ENCODE data around the gene CCL21. TPM values are rescaled to one million over a fixed set of nuclear protein-coding genes. Genes with fewer than 3 reads are reported as not detected.

The CCL21 gene
- total and polyA plus RNA-seq, 9 donors: 4.4 to 25.2 (median 18.0) TPM

GRCh38 chr9:34690983-34691935 is 18.7 kb downstream of the CCL21 start, which contains the start of gene CCL19:
Gene CCL19 (minus strand): TSS chr9:34691276. CDS start chr9:34691139, 137 bp downstream.
- Histone ChIP-seq H3K4me3 (ENCODE audit: low read length) (no peak within 1 kb of the TSS), H3K27me3 (ENCODE audit: control insufficient read depth, insufficient read depth, low read length) (no peaks in the 10 kb centered on the region), H3K36me3 (ENCODE audit: control insufficient read depth, insufficient read depth, low read length) (no peaks in the 10 kb centered on the region), H3K9me3 (replicated peaks; ENCODE audit: control insufficient read depth, low read depth, low read length) (no peaks in the 10 kb centered on the region), H3K27ac (ENCODE audit: low read length) (no peak within 1 kb of the TSS), H3K4me1 (ENCODE audit: control insufficient read depth, insufficient read depth, low read length) (peaks cover 5% of the 10 kb centered on the region)
- no peak for DNase-seq
- WGBS (ENCODE audit: insufficient coverage): 45% methylated on average over 3 of the region's 6 CpGs

- no peak for DNase-seq
- 62% methylated on average over 7 of the region's 8 CpGs for WGBS (ENCODE audit: insufficient coverage)
- Histone ChIP-seq H3K9me3 (replicated peaks; ENCODE audit: control insufficient read depth, low read depth, low read length) (no peaks in the 10 kb centered on the region), H3K4me3 (ENCODE audit: low read length) (no peak overlapping the region), H3K27ac (ENCODE audit: low read length) (no peak overlapping the region), H3K27me3 (ENCODE audit: control insufficient read depth, insufficient read depth, low read length) (no peaks in the 10 kb centered on the region), H3K36me3 (ENCODE audit: control insufficient read depth, insufficient read depth, low read length) (no peaks in the 10 kb centered on the region), H3K4me1 (ENCODE audit: control insufficient read depth, insufficient read depth, low read length) (peaks cover 7% of the 10 kb centered on the region)
These were observed 20.4 kb downstream of the CCL21 start for GRCh38 chr9:34689512-34689911.

- WGBS (ENCODE audit: insufficient coverage): no CpG with 5 or more reads among the region's 4 CpGs
- H3K4me1 ChIP-seq (ENCODE audit: control insufficient read depth, insufficient read depth, low read length): peaks cover 7% of the 10 kb centered on the region
- no peak overlapping the region for H3K4me3 ChIP-seq (ENCODE audit: low read length)
- no peaks in the 10 kb centered on the region for H3K9me3 ChIP-seq (replicated peaks; ENCODE audit: control insufficient read depth, low read depth, low read length)
- no peak overlapping the region for H3K27ac ChIP-seq (ENCODE audit: low read length)
- H3K27me3 ChIP-seq (ENCODE audit: control insufficient read depth, insufficient read depth, low read length): no peaks in the 10 kb centered on the region
- DNase-seq: no peak
- no peaks in the 10 kb centered on the region for H3K36me3 ChIP-seq (ENCODE audit: control insufficient read depth, insufficient read depth, low read length)
These were observed 20.8 kb downstream of the CCL21 start for GRCh38 chr9:34689116-34689470.

GRCh38 chr9:34688329-34689115 is 21.4 kb downstream of the CCL21 start:
- H3K27me3 ChIP-seq (ENCODE audit: control insufficient read depth, insufficient read depth, low read length): no peaks in the 10 kb centered on the region
- no peak overlapping the region for H3K27ac ChIP-seq (ENCODE audit: low read length)
- H3K36me3 ChIP-seq (ENCODE audit: control insufficient read depth, insufficient read depth, low read length): no peaks in the 10 kb centered on the region
- 61% methylated on average over 2 of the region's 5 CpGs for WGBS (ENCODE audit: insufficient coverage)
- no peak overlapping the region for H3K4me3 ChIP-seq (ENCODE audit: low read length)
- no peaks in the 10 kb centered on the region for H3K9me3 ChIP-seq (replicated peaks; ENCODE audit: control insufficient read depth, low read depth, low read length)
- DNase-seq: no peak
- H3K4me1 ChIP-seq (ENCODE audit: control insufficient read depth, insufficient read depth, low read length): peaks cover 7% of the 10 kb centered on the region

GRCh38 chr9:34687276-34688030 is 22.5 kb downstream of the CCL21 start:
- no peak overlapping the region for H3K4me3 ChIP-seq (ENCODE audit: low read length)
- peaks cover 7% of the 10 kb centered on the region for H3K4me1 ChIP-seq (ENCODE audit: control insufficient read depth, insufficient read depth, low read length)
- WGBS (ENCODE audit: insufficient coverage): 88% methylated on average over 7 of the region's 10 CpGs
- H3K27me3 ChIP-seq (ENCODE audit: control insufficient read depth, insufficient read depth, low read length): no peaks in the 10 kb centered on the region
- H3K27ac ChIP-seq (ENCODE audit: low read length): no peak overlapping the region
- no peaks in the 10 kb centered on the region for H3K36me3 ChIP-seq (ENCODE audit: control insufficient read depth, insufficient read depth, low read length)
- DNase-seq: no peak
- no peaks in the 10 kb centered on the region for H3K9me3 ChIP-seq (replicated peaks; ENCODE audit: control insufficient read depth, low read depth, low read length)

GRCh38 chr9:34686732-34687131 is 23.2 kb downstream of the CCL21 start:
- Histone ChIP-seq H3K27ac (ENCODE audit: low read length) (no peak overlapping the region), H3K9me3 (replicated peaks; ENCODE audit: control insufficient read depth, low read depth, low read length) (no peaks in the 10 kb centered on the region)
- WGBS (ENCODE audit: insufficient coverage): 55% methylated on average over 1 of the region's 1 CpG

GRCh38 chr9:34686231-34686630 is 23.7 kb downstream of the CCL21 start:
- no CpG with 5 or more reads among the region's 5 CpGs for WGBS (ENCODE audit: insufficient coverage)
- Histone ChIP-seq H3K36me3 (ENCODE audit: control insufficient read depth, insufficient read depth, low read length) (peaks cover 7% of the 10 kb centered on the region), H3K27ac (ENCODE audit: low read length) (no peak overlapping the region), H3K4me1 (ENCODE audit: control insufficient read depth, insufficient read depth, low read length) (peaks cover 7% of the 10 kb centered on the region), H3K4me3 (ENCODE audit: low read length) (no peak overlapping the region), H3K9me3 (replicated peaks; ENCODE audit: control insufficient read depth, low read depth, low read length) (no peaks in the 10 kb centered on the region), H3K27me3 (ENCODE audit: control insufficient read depth, insufficient read depth, low read length) (no peaks in the 10 kb centered on the region)
- no peak for DNase-seq

More at GRCh38 chr9:34686732-34687131, 23.2 kb downstream of the CCL21 start:
- peaks cover 2% of the 10 kb centered on the region for H3K36me3 ChIP-seq (ENCODE audit: control insufficient read depth, insufficient read depth, low read length)
- DNase-seq: no peak
- no peaks in the 10 kb centered on the region for H3K27me3 ChIP-seq (ENCODE audit: control insufficient read depth, insufficient read depth, low read length)
- no peak overlapping the region for H3K4me3 ChIP-seq (ENCODE audit: low read length)
- H3K4me1 ChIP-seq (ENCODE audit: control insufficient read depth, insufficient read depth, low read length): peaks cover 7% of the 10 kb centered on the region

- no peak for DNase-seq
- Histone ChIP-seq H3K27ac (ENCODE audit: low read length) (no peak overlapping the region), H3K9me3 (replicated peaks; ENCODE audit: control insufficient read depth, low read depth, low read length) (no peaks in the 10 kb centered on the region), H3K4me3 (ENCODE audit: low read length) (no peak overlapping the region), H3K36me3 (ENCODE audit: control insufficient read depth, insufficient read depth, low read length) (peaks cover 9% of the 10 kb centered on the region), H3K4me1 (ENCODE audit: control insufficient read depth, insufficient read depth, low read length) (peaks cover 7% of the 10 kb centered on the region), H3K27me3 (ENCODE audit: control insufficient read depth, insufficient read depth, low read length) (no peaks in the 10 kb centered on the region)
- WGBS (ENCODE audit: insufficient coverage): 56% methylated on average over 4 of the region's 4 CpGs
These were observed 24.3 kb downstream of the CCL21 start for GRCh38 chr9:34685591-34685990.

GRCh38 chr9:34684816-34685215 is 25.1 kb downstream of the CCL21 start:
- DNase-seq: no peak
- Histone ChIP-seq H3K9me3 (replicated peaks; ENCODE audit: control insufficient read depth, low read depth, low read length) (no peaks in the 10 kb centered on the region), H3K27ac (ENCODE audit: low read length) (no peak overlapping the region), H3K36me3 (ENCODE audit: control insufficient read depth, insufficient read depth, low read length) (peaks cover 9% of the 10 kb centered on the region), H3K4me3 (ENCODE audit: low read length) (no peak overlapping the region), H3K4me1 (ENCODE audit: control insufficient read depth, insufficient read depth, low read length) (peaks cover 7% of the 10 kb centered on the region), H3K27me3 (ENCODE audit: control insufficient read depth, insufficient read depth, low read length) (no peaks in the 10 kb centered on the region)
- 100% methylated on average over 1 of the region's 4 CpGs for WGBS (ENCODE audit: insufficient coverage)
